OCI-LY7 (cell line): ENCODE measurements around the gene CERS3.

ENCODE experiments used
- CTCF ChIP-seq: fragments of 200-600 bp; sonication (generic); conservative IDR thresholded peaks from 2 replicates; pipeline ENCODE4 v1.5.1; 2014; ENCODE audit warnings: mild to moderate bottlenecking, antibody characterized with exemption, low read length, moderate library complexity, mixed read lengths
- EZH2phosphoT487 ChIP-seq: fragments of 200-600 bp; sonication (generic); IDR thresholded peaks from 2 replicates; pipeline ENCODE4 v1.6.1; 2018; ENCODE audit warnings: low read depth, borderline replicate concordance, mild to moderate bottlenecking, mixed run types, antibody characterized with exemption, low read length, moderate library complexity, mixed read lengths

- TF ChIP-seq CTCF (no peak), EZH2phosphoT487 (no peak)
These were observed 94.2 kb downstream of the CERS3 start for GRCh38 chr15:100434561-100434960.
